ENCODE data around the gene FOXA3. TPM values are rescaled to one million over a fixed set of nuclear protein-coding genes. Genes with fewer than 3 reads are reported as not detected.

FOXA3 gene
- polyA plus RNA-seq, 1 experiment = not detected

GRCh38 chr19:45908956-45909355 lies 44.8 kb downstream of the FOXA3 start:
- no peak for TF ChIP-seq CTCF (IDR thresholded peaks at IDR 0.05; ENCODE audit: insufficient read depth, low read depth, low read length)
- ChIA-PET CTCF (interaction anchor here (2.1 kb wide), 1 partner anchor 8 kb away, joined by 4 read pairs; no protein-coding TSS in a partner anchor), POLR2A (no interaction called here)
- DNase-seq (ENCODE audit: low read depth) = no peak
- Histone ChIP-seq H3K36me3 (ENCODE audit: control insufficient read depth, insufficient read depth, low read length) (no peaks in the 10 kb centered on the region), H3K4me3 (ENCODE audit: low read depth, low read length) (no peak overlapping the region), H3K27me3 (ENCODE audit: control insufficient read depth, insufficient read depth, low read length) (peaks cover 7% of the 10 kb centered on the region; the same call in 1 of the 2 replicates)

GRCh38 chr19:45911291-45911690 lies 47.2 kb downstream of the FOXA3 start:
- DNase-seq (ENCODE audit: low read depth) = no peak
- TF ChIP-seq CTCF (IDR thresholded peaks at IDR 0.05; ENCODE audit: insufficient read depth, low read depth, low read length) = no peak
- H3K36me3 ChIP-seq (ENCODE audit: control insufficient read depth, insufficient read depth, low read length) = no peaks in the 10 kb centered on the region
- POLR2A ChIA-PET = no interaction called here
- CTCF ChIA-PET = interaction anchor here (0.6 kb wide), 1 partner anchor 13 kb away, joined by 3 read pairs; no protein-coding TSS in a partner anchor
- peaks cover 6% of the 10 kb centered on the region; the same call in 1 of the 2 replicates for H3K27me3 ChIP-seq (ENCODE audit: control insufficient read depth, insufficient read depth, low read length)
- H3K4me3 ChIP-seq (ENCODE audit: low read depth, low read length) = no peak overlapping the region

- no peak for DNase-seq (ENCODE audit: low read depth)
- TF ChIP-seq CTCF (IDR thresholded peaks at IDR 0.05; ENCODE audit: insufficient read depth, low read depth, low read length) = no peak
- ChIA-PET CTCF (no interaction called here), POLR2A (no interaction called here)
- peaks cover 6% of the 10 kb centered on the region for H3K27me3 ChIP-seq (ENCODE audit: control insufficient read depth, insufficient read depth, low read length)
- no peak within 1 kb of the TSS for H3K4me3 ChIP-seq (ENCODE audit: low read depth, low read length)
- H3K36me3 ChIP-seq (ENCODE audit: control insufficient read depth, insufficient read depth, low read length) = no peaks in the 10 kb centered on the region
Measured at GRCh38 chr19:45913874-45914830, 50.0 kb downstream of the FOXA3 start, which contains the start of gene NANOS2. Gene NANOS2 (minus strand): TSS chr19:45914778. CDS start chr19:45914693, 85 bp downstream.

GRCh38 chr19:45917421-45918091 lies 53.4 kb downstream of the FOXA3 start:
- DNase-seq (ENCODE audit: low read depth) = no peak
- Histone ChIP-seq H3K36me3 (ENCODE audit: control insufficient read depth, insufficient read depth, low read length) (no peaks in the 10 kb centered on the region), H3K4me3 (ENCODE audit: low read depth, low read length) (no peak overlapping the region), H3K27me3 (ENCODE audit: control insufficient read depth, insufficient read depth, low read length) (peaks cover 5% of the 10 kb centered on the region; the same call in 1 of the 2 replicates)
- POLR2A ChIA-PET = no interaction called here
- no peak for TF ChIP-seq CTCF (IDR thresholded peaks at IDR 0.05; ENCODE audit: insufficient read depth, low read depth, low read length)
- CTCF ChIA-PET = interaction anchor here (1.4 kb wide), 1 partner anchor 10 kb away, joined by 4 read pairs; no protein-coding TSS in a partner anchor

- Histone ChIP-seq H3K36me3 (ENCODE audit: control insufficient read depth, insufficient read depth, low read length) (no peaks in the 10 kb centered on the region), H3K4me3 (ENCODE audit: low read depth, low read length) (no peak overlapping the region), H3K27me3 (ENCODE audit: control insufficient read depth, insufficient read depth, low read length) (peaks cover 5% of the 10 kb centered on the region; the same call in 1 of the 2 replicates)
- CTCF ChIA-PET = no interaction called here
- TF ChIP-seq CTCF (IDR thresholded peaks at IDR 0.05; ENCODE audit: insufficient read depth, low read depth, low read length) = no peak
- POLR2A ChIA-PET = no interaction called here
- no peak for DNase-seq (ENCODE audit: low read depth)
Measured at GRCh38 chr19:45918721-45919120, 54.6 kb downstream of the FOXA3 start.

All from BJ (cell line).